Testis (tissue), 3 donors: ENCODE measurements around the gene GUCY2D. TPM values are rescaled to one million over a fixed set of nuclear protein-coding genes. Genes with fewer than 3 reads are reported as not detected.

Experiments used
- DNase-seq: peaks from one replicate; pipeline ENCODE4 v3.0.0-alpha.2; 2019
- H3K27ac ChIP-seq, 2 donors: fragments of 200-600 bp; sonication (generic); one replicate each; pipeline ENCODE4 v1.5.1; 2019
- H3K27me3 ChIP-seq: fragments of 200-600 bp; sonication (generic); one replicate; pipeline ENCODE4 v1.5.1; 2019
- H3K36me3 ChIP-seq: fragments of 200-600 bp; sonication (generic); one replicate; pipeline ENCODE4 v1.5.1; 2017; ENCODE audit warnings: low read depth; ENCODE audit errors: missing control alignments
- H3K4me1 ChIP-seq: fragments of 200-600 bp; sonication (generic); one replicate; pipeline ENCODE4 v1.5.1; 2019
- H3K4me3 ChIP-seq, 2 donors: fragments of 200-600 bp; sonication (generic); one replicate each; pipeline ENCODE4 v1.5.1; 2017 to 2019
- H3K9me3 ChIP-seq: fragments of 200-600 bp; sonication (generic); one replicate; pipeline ENCODE4 v1.5.1; 2017
- CTCF ChIP-seq, 3 experiments: fragments of 450-650 bp in 2 of 3; fragments of 200-600 bp in 1 of 3; sonication (generic) in 1 of 3; IDR thresholded peaks; one replicate each; pipeline ENCODE4 v1.5.1; 2016 to 2019; ENCODE audit warnings: antibody characterized with exemption in 3 of 3, mild to moderate bottlenecking in 2 of 3, moderate library complexity in 1 of 3
- POLR2A ChIP-seq: fragments of 450-650 bp; IDR thresholded peaks from one replicate; pipeline ENCODE4 v1.6.1; 2017; ENCODE audit warnings: antibody characterized with exemption, mild to moderate bottlenecking, moderate library complexity
- WGBS, 2 donors: methylation state at CpG; one replicate each; pipeline ENCODE4 v1.1.5; 2018; 5-methylcytosine and 5-hydroxymethylcytosine counted together
- intact Hi-C: fragments of 100-400 bp; cut with DNase I; formaldehyde crosslinking; loops from one replicate; pipeline ENCODE4 v1.15.1; 2023; ENCODE audit warnings: low total_unique reads
- polyA plus RNA-seq: library from polyadenylated mRNA; stranded (reverse); fragments of 350-450 nt; fragmentation: Illumina TruSeq; extraction: RNeasy Lipid Tissue Mini Kit (QIAGEN cat#74804); gene quantifications from one replicate; pipeline ENCODE4 v1.2.3, GENCODE V29; 2014; ENCODE audit warnings: low read depth, low replicate concordance; ENCODE audit not compliant: insufficient read depth
- total RNA-seq, 2 donors: library from RNA; depleted of rRNA; stranded (reverse); fragments of >200 nt; gene quantifications; one replicate each; pipeline ENCODE4 v1.2.3, GENCODE V29; 2016

Gene GUCY2D
- total and polyA plus RNA-seq, 3 donors from 2014 or later: 1.3 to 2.4 (median 1.7) TPM

GRCh38 chr17:7959503-7960253, 42.7 kb upstream of the GUCY2D start:
- intact Hi-C loops: no loop called here
- WGBS, 2 donors: 90 to 92% methylated on average over 9 of the region's 9 CpGs
- no peaks in the 10 kb centered on the region for H3K36me3 ChIP-seq
- H3K4me3 ChIP-seq: no peak overlapping the region
- no peaks in the 10 kb centered on the region for H3K27me3 ChIP-seq
- DNase-seq: no peak
- H3K27ac ChIP-seq: no peak overlapping the region
- TF ChIP-seq CTCF (IDR thresholded peaks at IDR 0.05) (no peak), POLR2A (no peak)
- no peaks in the 10 kb centered on the region for H3K9me3 ChIP-seq
- no peaks in the 10 kb centered on the region for H3K4me1 ChIP-seq

GRCh38 chr17:7961421-7961820, 41.0 kb upstream of the GUCY2D start:
- no peaks in the 10 kb centered on the region for H3K36me3 ChIP-seq
- intact Hi-C loops: no loop called here
- 30 to 45% methylated on average over 2 of the region's 2 CpGs for WGBS, 2 donors
- H3K4me3 ChIP-seq: no peak overlapping the region
- no peaks in the 10 kb centered on the region for H3K9me3 ChIP-seq
- no peaks in the 10 kb centered on the region for H3K27me3 ChIP-seq
- no peaks in the 10 kb centered on the region for H3K4me1 ChIP-seq
- DNase-seq: no peak
- TF ChIP-seq POLR2A (no peak), CTCF (IDR thresholded peaks at IDR 0.05) (no peak)
- no peak overlapping the region for H3K27ac ChIP-seq

- intact Hi-C loops: no loop called here
Observed at GRCh38 chr17:7967751-7968150, 34.7 kb upstream of the GUCY2D start.

GRCh38 chr17:7969433-7969832, 33.0 kb upstream of the GUCY2D start:
- intact Hi-C loops: no loop called here
- TF ChIP-seq CTCF (IDR thresholded peaks at IDR 0.05): no peak
- no peak for TF ChIP-seq POLR2A
- H3K36me3 ChIP-seq: no peaks in the 10 kb centered on the region
- H3K27me3 ChIP-seq: no peaks in the 10 kb centered on the region
- DNase-seq: no peak
- H3K4me3 ChIP-seq: no peak overlapping the region
- no peaks in the 10 kb centered on the region for H3K4me1 ChIP-seq
- no peaks in the 10 kb centered on the region for H3K9me3 ChIP-seq
- WGBS, 2 donors: 85 to 97% methylated on average over 6 of the region's 6 CpGs
- H3K27ac ChIP-seq: no peak overlapping the region

More at GRCh38 chr17:7967751-7968150, 34.7 kb upstream of the GUCY2D start:
- TF ChIP-seq CTCF (IDR thresholded peaks at IDR 0.05) (no peak), POLR2A (no peak)
- H3K27ac ChIP-seq: no peak overlapping the region
- no peak for DNase-seq
- H3K4me1 ChIP-seq: no peaks in the 10 kb centered on the region
- H3K9me3 ChIP-seq: no peaks in the 10 kb centered on the region
- no peaks in the 10 kb centered on the region for H3K36me3 ChIP-seq
- 60 to 83% methylated on average over 2 of the region's 2 CpGs for WGBS, 2 donors
- no peak overlapping the region for H3K4me3 ChIP-seq
- H3K27me3 ChIP-seq: no peaks in the 10 kb centered on the region

GRCh38 chr17:7971651-7972050, 30.8 kb upstream of the GUCY2D start:
- intact Hi-C loops: no loop called here
- H3K27me3 ChIP-seq: no peaks in the 10 kb centered on the region
- H3K36me3 ChIP-seq: no peaks in the 10 kb centered on the region
- DNase-seq: no peak
- no peak overlapping the region for H3K4me3 ChIP-seq
- H3K4me1 ChIP-seq: no peaks in the 10 kb centered on the region
- WGBS, 2 donors: 87 to 90% methylated on average over 4 of the region's 4 CpGs
- no peak overlapping the region for H3K27ac ChIP-seq
- TF ChIP-seq POLR2A (no peak), CTCF (IDR thresholded peaks at IDR 0.05) (no peak)
- no peaks in the 10 kb centered on the region for H3K9me3 ChIP-seq
